ENCODE results near the gene OXTR. TPM values are rescaled to one million over a fixed set of nuclear protein-coding genes. Genes with fewer than 3 reads are reported as not detected.

OXTR gene
- total RNA-seq, 8 experiments from 2014 or later: 0.41 to 2.1 (median 0.85) TPM

- WGBS, 10 experiments: 40 to 95% (median 73%) methylated on average over 1 to 4 of the region's 5 CpGs; no CpG with 5 or more reads in 4 of the 10 experiments
- H3K4me3 ChIP-seq: no peak overlapping the region
- in situ Hi-C loops (cut with MboI; ENCODE audit: low pct_unique_long_range_greater_than_20kb in 2 of 9, low sequenced_read_pairs in 9 of 9, unreplicated experiment in 9 of 9): loop anchor here in 1 of 9 experiments (25.0 kb wide), 1 partner anchor 159 kb away; no protein-coding TSS in a partner anchor
- ATAC-seq (replicated peaks in 6 of 8): no peak
- H3K27ac ChIP-seq: no peak overlapping the region
- H3K4me1 ChIP-seq (replicated peaks in 1 of 2): no peaks in the 10 kb centered on the region
Observed at GRCh38 chr3:8778475-8778874, 9.1 kb upstream of the OXTR start.

GRCh38 chr3:8777978-8778267 lies 8.5 kb upstream of the OXTR start:
- Histone ChIP-seq H3K4me3 (no peak overlapping the region), H3K27ac (no peak overlapping the region), H3K4me1 (replicated peaks in 1 of 2) (no peaks in the 10 kb centered on the region)
- in situ Hi-C loops (cut with MboI; ENCODE audit: low pct_unique_long_range_greater_than_20kb in 2 of 9, low sequenced_read_pairs in 9 of 9, unreplicated experiment in 9 of 9): loop anchor here in 1 of 9 experiments (25.0 kb wide), 1 partner anchor 159 kb away; no protein-coding TSS in a partner anchor
- ATAC-seq (replicated peaks in 6 of 8): no peak
- 33 to 86% (median 79%) methylated on average over 2 to 5 of the region's 5 CpGs; no CpG with 5 or more reads in 5 of the 10 experiments for WGBS, 10 experiments

- in situ Hi-C loops (cut with MboI; ENCODE audit: low pct_unique_long_range_greater_than_20kb in 2 of 9, low sequenced_read_pairs in 9 of 9, unreplicated experiment in 9 of 9): loop anchor here in 1 of 9 experiments (25.0 kb wide), 1 partner anchor 160 kb away; no protein-coding TSS in a partner anchor
- H3K4me1 ChIP-seq (replicated peaks in 1 of 2): no peaks in the 10 kb centered on the region
- 70 to 100% (median 88%) methylated on average over 1 to 5 of the region's 5 CpGs for WGBS, 10 experiments
- H3K27ac ChIP-seq: no peak overlapping the region
- H3K4me3 ChIP-seq: no peak overlapping the region
- no peak for ATAC-seq (replicated peaks in 6 of 8)
Observed at GRCh38 chr3:8777201-8777977, 8.0 kb upstream of the OXTR start.

GRCh38 chr3:8776406-8776805 lies 7.0 kb upstream of the OXTR start:
- no peaks in the 10 kb centered on the region for H3K4me1 ChIP-seq (replicated peaks in 1 of 2)
- 41 to 100% (median 61%) methylated on average over 1 to 4 of the region's 4 CpGs; no CpG with 5 or more reads in 3 of the 10 experiments for WGBS, 10 experiments
- in situ Hi-C loops (cut with MboI; ENCODE audit: low pct_unique_long_range_greater_than_20kb in 2 of 9, low sequenced_read_pairs in 9 of 9, unreplicated experiment in 9 of 9): loop anchor here in 1 of 9 experiments (25.0 kb wide), 1 partner anchor 161 kb away; no protein-coding TSS in a partner anchor
- H3K4me3 ChIP-seq: no peak overlapping the region
- no peak overlapping the region for H3K27ac ChIP-seq
- no peak for ATAC-seq (replicated peaks in 6 of 8)

- Histone ChIP-seq H3K4me1 (replicated peaks in 1 of 2) (no peaks in the 10 kb centered on the region), H3K4me3 (no peak overlapping the region), H3K27ac (no peak overlapping the region)
- ATAC-seq (replicated peaks in 6 of 8): no peak
- in situ Hi-C loops (cut with MboI; ENCODE audit: low pct_unique_long_range_greater_than_20kb in 2 of 9, low sequenced_read_pairs in 9 of 9, unreplicated experiment in 9 of 9): loop anchor here in 1 of 9 experiments (25.0 kb wide), 1 partner anchor 162 kb away; no protein-coding TSS in a partner anchor
- WGBS, 10 experiments: 61 to 100% (median 85%) methylated on average over 1 to 5 of the region's 6 CpGs; no CpG with 5 or more reads in 2 of the 10 experiments
Observed at GRCh38 chr3:8775602-8776001, 6.2 kb upstream of the OXTR start.

- no peak overlapping the region for H3K4me3 ChIP-seq
- in situ Hi-C loops (cut with MboI; ENCODE audit: low pct_unique_long_range_greater_than_20kb in 2 of 9, low sequenced_read_pairs in 9 of 9, unreplicated experiment in 9 of 9): loop anchor here in 1 of 9 experiments (25.0 kb wide), 1 partner anchor 162 kb away; no protein-coding TSS in a partner anchor
Observed at GRCh38 chr3:8775181-8775580, 5.8 kb upstream of the OXTR start.

GRCh38 chr3:8773941-8774542 lies 4.6 kb upstream of the OXTR start:
- in situ Hi-C loops (cut with MboI; ENCODE audit: low pct_unique_long_range_greater_than_20kb in 2 of 9, low sequenced_read_pairs in 9 of 9, unreplicated experiment in 9 of 9): no loop called here
- Histone ChIP-seq H3K4me1 (replicated peaks in 1 of 2) (peaks cover 0 to 3% of the 10 kb centered on the region in 2 donors), H3K4me3 (no peak overlapping the region), H3K27ac (no peak overlapping the region)
- WGBS, 10 experiments: 62 to 100% (median 92%) methylated on average over 1 to 3 of the region's 5 CpGs; no CpG with 5 or more reads in 4 of the 10 experiments
- no peak for ATAC-seq (replicated peaks in 6 of 8)

More at GRCh38 chr3:8775181-8775580, 5.8 kb upstream of the OXTR start:
- no peak overlapping the region for H3K27ac ChIP-seq
- no peaks in the 10 kb centered on the region for H3K4me1 ChIP-seq (replicated peaks in 1 of 2)
- 27 to 76% (median 60%) methylated on average over 2 to 5 of the region's 5 CpGs; no CpG with 5 or more reads in 5 of the 10 experiments for WGBS, 10 experiments
- ATAC-seq (replicated peaks in 6 of 8): peak in 5 of 8 experiments; percentile 32 to 87 (median 39)

GRCh38 chr3:8768364-8769087 lies 887 bp downstream of the OXTR start:
- no peak for ATAC-seq (replicated peaks in 6 of 8)
- in situ Hi-C loops (cut with MboI; ENCODE audit: low pct_unique_long_range_greater_than_20kb in 2 of 9, low sequenced_read_pairs in 9 of 9, unreplicated experiment in 9 of 9): no loop called here
- WGBS, 10 experiments: 0 to 53% (median 19%) methylated on average over 2 to 18 of the region's 36 CpGs; no CpG with 5 or more reads in 2 of the 10 experiments
- peaks cover 0 to 3% of the 10 kb centered on the region in 2 donors for H3K4me1 ChIP-seq (replicated peaks in 1 of 2)
- no peak overlapping the region for H3K27ac ChIP-seq
- peak overlapping the region in 4 of 5 donors; percentile 16 to 29 (median 26) for H3K4me3 ChIP-seq

- peak overlapping the region in 3 of 5 donors; percentile 0 to 23 (median 16) for H3K4me3 ChIP-seq
- peak in 3 of 8 experiments; percentile 5 to 25 (median 17) for ATAC-seq (replicated peaks in 6 of 8)
- H3K27ac ChIP-seq: no peak overlapping the region
- 12 to 55% (median 20%) methylated on average over 1 to 10 of the region's 74 CpGs; no CpG with 5 or more reads in 7 of the 10 experiments for WGBS, 10 experiments
- in situ Hi-C loops (cut with MboI; ENCODE audit: low pct_unique_long_range_greater_than_20kb in 2 of 9, low sequenced_read_pairs in 9 of 9, unreplicated experiment in 9 of 9): no loop called here
- H3K4me1 ChIP-seq (replicated peaks in 1 of 2): peaks cover 0 to 3% of the 10 kb centered on the region in 2 donors
Observed at GRCh38 chr3:8767667-8768363, 1.6 kb downstream of the OXTR start.

GRCh38 chr3:8767256-8767666 lies 2.2 kb downstream of the OXTR start:
- peak in 1 of 8 experiments; percentile 14 for ATAC-seq (replicated peaks in 6 of 8)
- Histone ChIP-seq H3K4me1 (replicated peaks in 1 of 2) (peaks cover 0 to 3% of the 10 kb centered on the region in 2 donors), H3K27ac (no peak overlapping the region), H3K4me3 (peak overlapping the region in 2 of 5 donors; percentile 0 to 23)
- WGBS, 10 experiments: 76 to 100% (median 88%) methylated on average over 1 to 8 of the region's 37 CpGs; no CpG with 5 or more reads in 6 of the 10 experiments
- in situ Hi-C loops (cut with MboI; ENCODE audit: low pct_unique_long_range_greater_than_20kb in 2 of 9, low sequenced_read_pairs in 9 of 9, unreplicated experiment in 9 of 9): no loop called here

GRCh38 chr3:8766148-8766547 lies 3.3 kb downstream of the OXTR start:
- Histone ChIP-seq H3K4me1 (replicated peaks in 1 of 2) (peaks cover 0 to 3% of the 10 kb centered on the region in 2 donors), H3K4me3 (no peak overlapping the region), H3K27ac (no peak overlapping the region)
- in situ Hi-C loops (cut with MboI; ENCODE audit: low pct_unique_long_range_greater_than_20kb in 2 of 9, low sequenced_read_pairs in 9 of 9, unreplicated experiment in 9 of 9): no loop called here
- 73 to 100% (median 100%) methylated on average over 1 to 2 of the region's 2 CpGs; no CpG with 5 or more reads in 3 of the 10 experiments for WGBS, 10 experiments
- no peak for ATAC-seq (replicated peaks in 6 of 8)

GRCh38 chr3:8765528-8765927 lies 3.9 kb downstream of the OXTR start:
- Histone ChIP-seq H3K4me1 (replicated peaks in 1 of 2) (peaks cover 0 to 3% of the 10 kb centered on the region in 2 donors), H3K4me3 (no peak overlapping the region), H3K27ac (no peak overlapping the region)
- ATAC-seq (replicated peaks in 6 of 8): no peak
- WGBS, 10 experiments: 20 to 100% (median 75%) methylated on average over 1 to 4 of the region's 4 CpGs; no CpG with 5 or more reads in 4 of the 10 experiments
- in situ Hi-C loops (cut with MboI; ENCODE audit: low pct_unique_long_range_greater_than_20kb in 2 of 9, low sequenced_read_pairs in 9 of 9, unreplicated experiment in 9 of 9): no loop called here
